ENCODE results near the gene CECR2.

Gene CECR2

DNA sequence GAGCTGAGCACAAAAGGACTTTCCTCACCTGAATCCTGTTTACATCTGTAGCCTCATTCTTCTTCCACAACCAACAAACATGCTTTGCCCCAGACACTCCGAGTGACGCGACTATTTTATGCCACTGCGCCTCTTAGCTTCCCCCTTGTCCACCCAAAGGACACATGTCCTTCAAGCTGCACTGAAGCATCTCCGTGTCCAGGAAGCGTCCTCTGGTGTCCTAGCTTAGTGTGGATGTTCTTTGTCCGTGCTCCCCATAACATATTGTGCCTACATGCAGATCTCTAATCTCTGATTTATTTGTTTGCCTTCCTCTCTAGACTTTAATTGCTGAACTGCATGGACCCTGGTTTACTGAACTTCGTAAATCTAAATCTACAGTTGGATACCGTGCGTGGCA lies 20.1 kb upstream of the CECR2 start:
- POLR2A ChIA-PET: no interaction called here
- DNase-seq (ENCODE audit: extremely low spot score): no peak
- TF ChIP-seq NFRKB (IDR thresholded peaks at IDR 0.05) (no peak), LEF1 (IDR thresholded peaks at IDR 0.05; ENCODE audit: borderline replicate concordance) (no peak), L3MBTL2 (conservative IDR thresholded peaks at IDR 0.05) (no peak), FOXM1 (IDR thresholded peaks at IDR 0.05; ENCODE audit: borderline replicate concordance) (no peak), CTBP1 (IDR thresholded peaks at IDR 0.05; ENCODE audit: borderline replicate concordance) (no peak), SUZ12 (IDR thresholded peaks at IDR 0.05) (no peak), ZNF384 (IDR thresholded peaks at IDR 0.05) (no peak), SP1 (IDR thresholded peaks at IDR 0.05) (no peak), TARDBP (IDR thresholded peaks at IDR 0.05) (no peak), BHLHE40 (IDR thresholded peaks at IDR 0.05; ENCODE audit: borderline replicate concordance) (no peak), ELF4 (IDR thresholded peaks at IDR 0.05) (no peak)
- CTCF ChIA-PET: interaction anchor here (0.6 to 1.0 kb wide), 2 partner anchors 59 to 177 kb away, joined by 3 to 4 read pairs; no protein-coding TSS in a partner anchor

DNA sequence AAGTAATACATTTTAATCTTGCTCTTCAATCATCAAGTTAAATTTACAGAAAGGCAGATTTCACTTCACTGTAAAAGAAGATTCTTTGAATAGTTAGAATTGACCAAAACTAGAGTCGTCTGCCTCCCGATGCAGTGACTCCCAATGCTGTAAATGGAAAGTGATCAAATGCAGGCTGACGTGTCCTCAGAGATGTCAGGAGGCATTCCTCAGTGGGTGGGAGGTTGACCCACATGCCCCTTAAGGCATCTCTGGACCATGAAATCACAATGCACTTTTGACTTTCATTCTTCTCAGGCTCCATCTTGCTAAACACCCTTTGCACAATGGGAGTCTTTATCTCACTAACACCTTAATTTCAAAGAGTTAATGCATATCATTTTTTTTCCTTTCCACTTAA lies 19.0 kb upstream of the CECR2 start:
- TF ChIP-seq SUZ12 (IDR thresholded peaks at IDR 0.05): no peak
- no peak for TF ChIP-seq ARNT (IDR thresholded peaks at IDR 0.05)
- TF ChIP-seq ELF4 (IDR thresholded peaks at IDR 0.05): no peak
- no peak for TF ChIP-seq ZNF384 (IDR thresholded peaks at IDR 0.05)
- no peak for TF ChIP-seq HDGF (IDR thresholded peaks at IDR 0.05; ENCODE audit: borderline replicate concordance)
- TF ChIP-seq LEF1 (IDR thresholded peaks at IDR 0.05; ENCODE audit: borderline replicate concordance): no peak
- no peak for TF ChIP-seq FOXA1 (IDR thresholded peaks at IDR 0.05)
- no peak for TF ChIP-seq CTBP1 (IDR thresholded peaks at IDR 0.05; ENCODE audit: borderline replicate concordance)
- no peak for TF ChIP-seq SP1 (IDR thresholded peaks at IDR 0.05)
- no peak for TF ChIP-seq FOXK2 (IDR thresholded peaks at IDR 0.05)
- TF ChIP-seq, protein P1, sequence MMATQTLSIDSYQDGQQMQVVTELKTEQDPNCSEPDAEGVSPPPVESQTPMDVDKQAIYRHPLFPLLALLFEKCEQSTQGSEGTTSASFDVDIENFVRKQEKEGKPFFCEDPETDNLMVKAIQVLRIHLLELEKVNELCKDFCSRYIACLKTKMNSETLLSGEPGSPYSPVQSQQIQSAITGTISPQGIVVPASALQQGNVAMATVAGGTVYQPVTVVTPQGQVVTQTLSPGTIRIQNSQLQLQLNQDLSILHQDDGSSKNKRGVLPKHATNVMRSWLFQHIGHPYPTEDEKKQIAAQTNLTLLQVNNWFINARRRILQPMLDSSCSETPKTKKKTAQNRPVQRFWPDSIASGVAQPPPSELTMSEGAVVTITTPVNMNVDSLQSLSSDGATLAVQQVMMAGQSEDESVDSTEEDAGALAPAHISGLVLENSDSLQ (IDR thresholded peaks at IDR 0.05): no peak
- TF ChIP-seq TARDBP (IDR thresholded peaks at IDR 0.05): no peak
- no peak for TF ChIP-seq L3MBTL2 (conservative IDR thresholded peaks at IDR 0.05)
- TF ChIP-seq FOXM1 (IDR thresholded peaks at IDR 0.05; ENCODE audit: borderline replicate concordance): no peak
- no peak for TF ChIP-seq NFRKB (IDR thresholded peaks at IDR 0.05)
- no peak for TF ChIP-seq BHLHE40 (IDR thresholded peaks at IDR 0.05; ENCODE audit: borderline replicate concordance)
- ChIA-PET POLR2A (no interaction called here), CTCF (no interaction called here)
- DNase-seq (ENCODE audit: extremely low spot score): no peak

DNA sequence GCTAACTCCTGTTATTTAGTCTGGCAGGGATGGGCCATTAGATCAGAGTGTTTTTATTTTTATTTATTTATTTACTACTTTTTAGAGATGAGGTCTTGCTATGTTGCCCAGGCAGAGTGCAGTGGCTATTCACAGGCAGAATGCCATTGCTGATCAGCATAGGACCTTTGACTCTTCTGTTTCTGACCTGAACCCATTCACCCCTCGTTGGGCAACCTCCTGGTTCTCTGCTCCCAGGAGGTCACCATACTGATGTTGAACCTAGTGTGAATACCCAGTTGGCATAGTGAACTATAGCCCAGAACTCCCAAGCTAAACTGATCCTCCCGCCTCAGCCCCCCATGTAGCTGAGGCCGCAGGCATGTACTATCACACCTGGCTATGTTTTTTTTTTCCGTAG lies 16.5 kb upstream of the CECR2 start:
- no peak for DNase-seq (ENCODE audit: extremely low spot score)
- POLR2A ChIA-PET: no interaction called here
- TF ChIP-seq ELF4 (IDR thresholded peaks at IDR 0.05): no peak
- TF ChIP-seq L3MBTL2 (conservative IDR thresholded peaks at IDR 0.05): no peak
- no peak for TF ChIP-seq LEF1 (IDR thresholded peaks at IDR 0.05; ENCODE audit: borderline replicate concordance)
- TF ChIP-seq BHLHE40 (IDR thresholded peaks at IDR 0.05; ENCODE audit: borderline replicate concordance): no peak
- CTCF ChIA-PET: no interaction called here

DNA sequence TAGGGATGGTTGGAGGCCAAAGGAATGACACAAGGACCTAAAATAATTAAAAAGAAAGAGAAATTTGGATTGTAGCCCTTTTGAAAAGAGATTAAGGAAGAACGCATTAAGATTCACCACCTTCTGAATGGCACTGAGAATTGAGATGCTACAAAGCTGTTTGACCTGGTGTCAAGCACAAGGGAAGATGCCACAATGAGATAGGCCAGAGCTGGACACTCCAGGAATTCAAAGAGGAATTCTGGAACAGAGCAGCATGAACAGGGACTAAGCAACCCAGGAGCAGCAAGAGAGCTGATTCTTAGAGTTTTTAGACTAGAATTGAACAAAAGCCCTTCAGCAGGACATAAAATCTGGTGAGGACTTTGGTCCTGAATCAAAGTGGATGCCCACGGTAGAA lies 11.6 kb upstream of the CECR2 start:
- DNase-seq (ENCODE audit: extremely low spot score): no peak
- ChIA-PET CTCF (no interaction called here), POLR2A (no interaction called here)
- TF ChIP-seq FOXM1 (IDR thresholded peaks at IDR 0.05; ENCODE audit: borderline replicate concordance): no peak
- TF ChIP-seq ELF4 (IDR thresholded peaks at IDR 0.05): no peak
- TF ChIP-seq SUZ12 (IDR thresholded peaks at IDR 0.05): no peak
- TF ChIP-seq SP1 (IDR thresholded peaks at IDR 0.05): no peak

DNA sequence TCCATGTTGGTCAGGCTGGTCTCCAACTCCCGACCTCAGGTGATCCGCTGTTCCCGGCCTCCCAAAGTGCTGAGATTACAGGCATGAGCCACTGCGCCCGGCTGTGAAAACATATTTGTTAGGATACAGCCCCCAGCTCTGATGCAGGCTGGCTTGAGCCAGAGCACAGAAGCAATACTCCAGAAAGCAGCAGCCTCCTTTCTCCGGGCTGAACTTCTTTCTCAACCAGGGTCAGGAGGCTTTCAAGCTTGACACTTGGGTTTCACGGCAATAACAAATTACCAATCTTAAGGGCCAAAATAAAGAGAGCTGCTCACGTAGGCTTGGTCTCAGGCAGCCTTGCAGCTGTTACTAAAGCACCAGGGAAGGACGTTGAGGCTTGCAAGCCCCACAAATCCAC lies 10.8 kb upstream of the CECR2 start:
- POLR2A ChIA-PET: no interaction called here
- no peak for DNase-seq (ENCODE audit: extremely low spot score)
- CTCF ChIA-PET: no interaction called here
- TF ChIP-seq FOXM1 (IDR thresholded peaks at IDR 0.05; ENCODE audit: borderline replicate concordance) (no peak), TARDBP (IDR thresholded peaks at IDR 0.05) (no peak), SP1 (IDR thresholded peaks at IDR 0.05) (no peak), BHLHE40 (IDR thresholded peaks at IDR 0.05; ENCODE audit: borderline replicate concordance) (no peak), L3MBTL2 (conservative IDR thresholded peaks at IDR 0.05) (no peak), FOXK2 (IDR thresholded peaks at IDR 0.05) (no peak), CTBP1 (IDR thresholded peaks at IDR 0.05; ENCODE audit: borderline replicate concordance) (no peak), FOXA1 (IDR thresholded peaks at IDR 0.05) (no peak), ZNF384 (IDR thresholded peaks at IDR 0.05) (no peak)
- TF ChIP-seq, protein P1 (IDR thresholded peaks at IDR 0.05): no peak

DNA sequence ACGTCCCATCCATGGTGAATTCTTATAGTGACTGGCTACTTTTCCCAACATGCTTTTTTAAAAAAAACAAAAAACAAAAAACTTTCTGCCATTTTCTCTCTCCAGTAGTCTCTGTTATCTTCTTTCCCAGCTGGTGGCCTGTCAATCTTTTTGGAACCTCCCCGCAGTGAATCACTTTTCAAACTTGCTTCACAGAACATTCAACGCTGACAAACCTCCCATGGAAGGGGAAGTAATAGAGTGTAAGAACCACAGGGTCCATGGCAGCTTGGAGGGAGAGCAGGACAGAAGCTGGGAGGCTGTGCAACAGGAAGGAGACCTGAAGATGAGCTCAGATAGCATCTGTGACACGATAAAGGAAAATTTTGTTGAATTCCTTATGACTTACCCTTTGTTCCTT lies 9.8 kb upstream of the CECR2 start:
- ChIA-PET POLR2A (interaction anchor here (0.7 kb wide), 1 partner anchor 9 kb away, joined by 3 read pairs; no protein-coding TSS in a partner anchor), CTCF (no interaction called here)
- DNase-seq (ENCODE audit: extremely low spot score): no peak
- TF ChIP-seq, protein P1 (IDR thresholded peaks at IDR 0.05): 0 out of 2 replicates have a peak, but pooled peaks have one; percentile 48
- TF ChIP-seq L3MBTL2 (conservative IDR thresholded peaks at IDR 0.05) (no peak), ELF4 (IDR thresholded peaks at IDR 0.05) (no peak)

DNA sequence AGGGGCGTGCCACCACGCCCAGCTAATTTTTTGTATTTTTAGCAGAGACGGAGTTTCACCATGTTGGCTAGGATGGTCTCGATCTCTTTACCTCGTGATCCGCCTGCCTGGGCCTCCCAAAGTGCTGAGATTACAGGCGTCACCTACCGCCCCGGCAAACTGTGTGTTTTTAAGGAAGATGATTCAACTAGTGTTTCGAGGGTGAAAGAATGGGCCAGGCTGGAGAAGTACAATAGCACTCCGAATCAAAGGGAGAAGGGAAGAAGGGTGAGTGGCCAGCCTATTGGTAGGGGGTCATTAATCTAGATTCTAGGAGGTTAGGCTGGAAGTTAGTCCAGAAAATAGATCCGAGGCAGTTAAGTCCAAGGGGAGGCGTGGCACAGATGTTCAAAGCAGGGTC lies 2.9 kb upstream of the CECR2 start:
- POLR2A ChIA-PET: no interaction called here
- no peak for DNase-seq (ENCODE audit: extremely low spot score)
- TF ChIP-seq ZNF384 (IDR thresholded peaks at IDR 0.05) (no peak), SP1 (IDR thresholded peaks at IDR 0.05) (no peak), FOXM1 (IDR thresholded peaks at IDR 0.05; ENCODE audit: borderline replicate concordance) (no peak), L3MBTL2 (conservative IDR thresholded peaks at IDR 0.05) (no peak), HDGF (IDR thresholded peaks at IDR 0.05; ENCODE audit: borderline replicate concordance) (no peak), LEF1 (IDR thresholded peaks at IDR 0.05; ENCODE audit: borderline replicate concordance) (no peak), ELF4 (IDR thresholded peaks at IDR 0.05) (no peak), CTBP1 (IDR thresholded peaks at IDR 0.05; ENCODE audit: borderline replicate concordance) (no peak), SUZ12 (IDR thresholded peaks at IDR 0.05) (no peak), FOXK2 (IDR thresholded peaks at IDR 0.05) (no peak), TARDBP (IDR thresholded peaks at IDR 0.05) (no peak), ARNT (IDR thresholded peaks at IDR 0.05) (no peak), FOXA1 (IDR thresholded peaks at IDR 0.05) (no peak)
- TF ChIP-seq, protein P1 (IDR thresholded peaks at IDR 0.05): no peak
- CTCF ChIA-PET: interaction anchor here (1.7 kb wide), 1 partner anchor 136 kb away, joined by 6 read pairs; no protein-coding TSS in a partner anchor
